ENCODE data around the gene ARHGEF28. TPM values are rescaled to one million over a fixed set of nuclear protein-coding genes. Genes with fewer than 3 reads are reported as not detected.

ARHGEF28 gene
- total RNA-seq, 4 donors from 2014 or later, result 12.7 to 31.2 (median 19.2) TPM

GRCh38 chr5:73975845-73976244, 349.8 kb downstream of the ARHGEF28 start:
- H3K27ac ChIP-seq (replicated peaks in 1 of 4), result no peak overlapping the region
- no peaks in the 10 kb centered on the region for H3K9me3 ChIP-seq
- TF ChIP-seq CTCF (IDR thresholded peaks at IDR 0.05) (no peak), EP300 (IDR thresholded peaks at IDR 0.05) (no peak), POLR2A (IDR thresholded peaks at IDR 0.05; ENCODE audit: low read depth) (no peak), POLR2AphosphoS5 (IDR thresholded peaks at IDR 0.05) (no peak)
- peaks cover 0 to 4% (median 0%) of the 10 kb centered on the region in 4 donors for H3K4me1 ChIP-seq
- DNase-seq (ENCODE audit: extremely low spot score), result no peak
- H3K36me3 ChIP-seq, result no peaks in the 10 kb centered on the region
- intact Hi-C loops (cut with DNase I), result no loop called here
- no peaks in the 10 kb centered on the region for H3K27me3 ChIP-seq
- 80% methylated on average over 3 of the region's 4 CpGs for whole genome bisulfite sequencing
- no peak overlapping the region for H3K4me3 ChIP-seq

- no peaks in the 10 kb centered on the region for H3K9me3 ChIP-seq
- no peaks in the 10 kb centered on the region for H3K27me3 ChIP-seq
- H3K4me1 ChIP-seq, result peaks cover 0 to 4% (median 0%) of the 10 kb centered on the region in 4 donors
- H3K36me3 ChIP-seq, result no peaks in the 10 kb centered on the region
- DNase-seq (ENCODE audit: extremely low spot score), result no peak
- 95% methylated on average over 1 of the region's 1 CpG for WGBS
- intact Hi-C loops (cut with DNase I), result no loop called here
- H3K4me3 ChIP-seq, result no peak overlapping the region
- H3K27ac ChIP-seq (replicated peaks in 1 of 4), result no peak overlapping the region
- TF ChIP-seq CTCF (IDR thresholded peaks at IDR 0.05), result no peak
- no peak for TF ChIP-seq POLR2A (IDR thresholded peaks at IDR 0.05; ENCODE audit: low read depth)
- TF ChIP-seq EP300 (IDR thresholded peaks at IDR 0.05), result no peak
- no peak for TF ChIP-seq POLR2AphosphoS5 (IDR thresholded peaks at IDR 0.05)
Measured at GRCh38 chr5:73977146-73977545, 351.1 kb downstream of the ARHGEF28 start.

- intact Hi-C loops (cut with DNase I), result no loop called here
- TF ChIP-seq EP300 (IDR thresholded peaks at IDR 0.05), result no peak
- no peak for TF ChIP-seq POLR2AphosphoS5 (IDR thresholded peaks at IDR 0.05)
- no peak for TF ChIP-seq POLR2A (IDR thresholded peaks at IDR 0.05; ENCODE audit: low read depth)
- TF ChIP-seq CTCF (IDR thresholded peaks at IDR 0.05), result no peak
- DNase-seq (ENCODE audit: extremely low spot score), result peak; percentile 66
- H3K9me3 ChIP-seq, result no peaks in the 10 kb centered on the region
- H3K27me3 ChIP-seq, result no peaks in the 10 kb centered on the region
- no peak overlapping the region for H3K27ac ChIP-seq (replicated peaks in 1 of 4)
- H3K4me1 ChIP-seq, result peaks cover 0 to 4% (median 0%) of the 10 kb centered on the region in 4 donors
- no peak overlapping the region for H3K4me3 ChIP-seq
- H3K36me3 ChIP-seq, result no peaks in the 10 kb centered on the region
- WGBS, result 92% methylated on average over 3 of the region's 3 CpGs
Measured at GRCh38 chr5:73979321-73979720, 353.3 kb downstream of the ARHGEF28 start.

GRCh38 chr5:73981704-73982103, 355.7 kb downstream of the ARHGEF28 start:
- WGBS, result 89% methylated on average over 5 of the region's 5 CpGs
- H3K4me1 ChIP-seq, result no peaks in the 10 kb centered on the region
- TF ChIP-seq CTCF (IDR thresholded peaks at IDR 0.05) (no peak), POLR2AphosphoS5 (IDR thresholded peaks at IDR 0.05) (no peak), EP300 (IDR thresholded peaks at IDR 0.05) (no peak), POLR2A (IDR thresholded peaks at IDR 0.05; ENCODE audit: low read depth) (no peak)
- DNase-seq (ENCODE audit: extremely low spot score), result peak; percentile 42
- H3K36me3 ChIP-seq, result no peaks in the 10 kb centered on the region
- H3K4me3 ChIP-seq, result no peak overlapping the region
- H3K27me3 ChIP-seq, result no peaks in the 10 kb centered on the region
- no peak overlapping the region for H3K27ac ChIP-seq (replicated peaks in 1 of 4)
- no peaks in the 10 kb centered on the region for H3K9me3 ChIP-seq
- intact Hi-C loops (cut with DNase I), result no loop called here

GRCh38 chr5:73983644-73984043, 357.6 kb downstream of the ARHGEF28 start:
- peak; percentile 66 for DNase-seq (ENCODE audit: extremely low spot score)
- 90% methylated on average over 1 of the region's 1 CpG for WGBS
- intact Hi-C loops (cut with DNase I), result no loop called here
- H3K27me3 ChIP-seq, result no peaks in the 10 kb centered on the region
- TF ChIP-seq POLR2A (IDR thresholded peaks at IDR 0.05; ENCODE audit: low read depth), result no peak
- no peak for TF ChIP-seq EP300 (IDR thresholded peaks at IDR 0.05)
- no peak for TF ChIP-seq POLR2AphosphoS5 (IDR thresholded peaks at IDR 0.05)
- TF ChIP-seq CTCF (IDR thresholded peaks at IDR 0.05), result no peak
- H3K4me3 ChIP-seq, result no peak overlapping the region
- H3K4me1 ChIP-seq, result no peaks in the 10 kb centered on the region
- H3K27ac ChIP-seq (replicated peaks in 1 of 4), result no peak overlapping the region
- no peaks in the 10 kb centered on the region for H3K36me3 ChIP-seq
- no peaks in the 10 kb centered on the region for H3K9me3 ChIP-seq
